Liver (tissue), 5 donors: ENCODE data around the gene ZBTB8B. TPM values are rescaled to one million over a fixed set of nuclear protein-coding genes. Genes with fewer than 3 reads are reported as not detected.

ENCODE experiments used
- GABPA ChIP-seq, 2 donors: IDR thresholded peaks in 1 of 2; conservative IDR thresholded peaks in 1 of 2; 2 replicates each; pipeline ENCODE4 v1.6.1; 2016; ENCODE audit warnings: antibody characterized with exemption in 2 of 2, mild to moderate bottlenecking in 1 of 2, moderate library complexity in 1 of 2
- RAD21 ChIP-seq, 2 donors: IDR thresholded peaks; 2 replicates each; pipeline ENCODE4 v1.6.1; 2016; ENCODE audit warnings: antibody characterized with exemption in 2 of 2, mild to moderate bottlenecking in 2 of 2
- polyA plus RNA-seq, 2 donors: library from polyadenylated mRNA; stranded (reverse) in 1 of 2; unstranded in 1 of 2; fragments of 200-250 nt in 1 of 2; fragments of >200 nt in 1 of 2; fragmentation: Nextera tagmentation in 1 of 2; extraction: Ambion mirVana in 1 of 2; gene quantifications; one replicate each; pipeline versions ENCODE4 v1.2.1 to v1.2.3, GENCODE V29; 2013 to 2015
- total RNA-seq, 2 donors: library from RNA; depleted of rRNA; stranded (reverse); fragments of >200 nt; gene quantifications; one replicate each; pipeline ENCODE4 v1.2.3, GENCODE V29; 2014
- TF ChIP-seq, protein P1 (sequence below): IDR thresholded peaks from 2 replicates; pipeline ENCODE4 v1.6.1; 2016; ENCODE audit warnings: antibody characterized with exemption
- donor health status: healthy.
- donor health status: healthy.
- donor health status: healthy.

Gene ZBTB8B
- total and polyA plus RNA-seq, 4 donors, result 0.01 to 0.05 TPM; not detected in 2

DNA sequence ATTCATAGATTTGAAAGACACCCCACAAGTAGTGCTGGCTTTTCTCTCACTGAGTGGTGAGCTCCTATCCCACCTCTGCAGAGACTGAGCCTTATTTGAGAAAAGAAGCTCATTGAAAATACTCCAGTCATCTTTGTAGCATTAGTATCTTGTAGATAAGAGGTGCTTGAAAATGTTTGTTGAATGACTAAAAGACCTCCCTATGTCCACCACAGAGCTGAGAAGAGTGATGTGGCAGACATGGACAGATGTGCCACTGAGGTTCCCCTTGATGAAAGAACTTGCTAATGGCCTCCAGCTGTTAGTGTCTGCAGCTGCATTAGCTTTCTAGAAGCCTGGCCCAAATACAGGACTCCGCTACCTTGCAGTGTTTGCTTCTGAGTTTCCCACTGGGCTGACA is 45.1 kb downstream of the ZBTB8B start (continued):
- TF ChIP-seq GABPA (IDR thresholded peaks at IDR 0.05 in 1 of 2, conservative IDR thresholded peaks at IDR 0.05 in 1 of 2), result no peak
- TF ChIP-seq RAD21 (IDR thresholded peaks at IDR 0.05), result no peak
- TF ChIP-seq, protein P1, sequence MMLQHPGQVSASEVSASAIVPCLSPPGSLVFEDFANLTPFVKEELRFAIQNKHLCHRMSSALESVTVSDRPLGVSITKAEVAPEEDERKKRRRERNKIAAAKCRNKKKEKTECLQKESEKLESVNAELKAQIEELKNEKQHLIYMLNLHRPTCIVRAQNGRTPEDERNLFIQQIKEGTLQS, result no peak

Other genes with a start within 250 kb of the ZBTB8B start
- gene TMEM234, start 242.7 kb upstream of the ZBTB8B start, total RNA-seq, result 1 to 10 TPM; 5.9 to 6.8 TPM
- 1 to 10 TPM; 5.4 to 6.3 TPM for gene TMEM234, start 242.7 kb upstream of the ZBTB8B start, polyA plus RNA-seq
- 100 to 1,000 TPM in 1 of 2 donors, 10 to 100 TPM in 1; 93.0 to 114 TPM for gene EIF3I, start 242.7 kb upstream of the ZBTB8B start, total RNA-seq
- 100 to 1,000 TPM in 1 of 2 donors, 10 to 100 TPM in 1; 75.0 to 106 TPM for gene EIF3I, start 242.7 kb upstream of the ZBTB8B start, polyA plus RNA-seq
- gene FAM167B, start 217.8 kb upstream of the ZBTB8B start, total RNA-seq, result 1 to 10 TPM in 1 of 2 donors, under 1 TPM in 1; 0.47 to 2.8 TPM
- gene FAM167B, start 217.8 kb upstream of the ZBTB8B start, polyA plus RNA-seq, result 1 to 10 TPM; 4.8 to 9.2 TPM
- gene LCK, start 213.8 kb upstream of the ZBTB8B start, total RNA-seq, result 1 to 10 TPM in 1 of 2 donors, under 1 TPM in 1; 0.93 to 3.8 TPM
- gene LCK, start 213.8 kb upstream of the ZBTB8B start, polyA plus RNA-seq, result 1 to 10 TPM; 1.2 to 1.3 TPM
- 10 to 100 TPM; 57.3 to 58.1 TPM for gene HDAC1, start 173.0 kb upstream of the ZBTB8B start, total RNA-seq
- 10 to 100 TPM; 32.1 to 33.1 TPM for gene HDAC1, start 173.0 kb upstream of the ZBTB8B start, polyA plus RNA-seq
- 10 to 100 TPM; 13.0 to 20.3 TPM for gene MARCKSL1, start 128.8 kb upstream of the ZBTB8B start, total RNA-seq
- 10 to 100 TPM; 16.6 to 29.5 TPM for gene MARCKSL1, start 128.8 kb upstream of the ZBTB8B start, polyA plus RNA-seq
- 1 to 10 TPM; 2.4 to 3.3 TPM for gene FAM229A, start 102.6 kb upstream of the ZBTB8B start, total RNA-seq
- 1 to 10 TPM; 1.6 to 1.8 TPM for gene FAM229A, start 102.6 kb upstream of the ZBTB8B start, polyA plus RNA-seq
- gene TSSK3, start 102.5 kb upstream of the ZBTB8B start, total RNA-seq, result under 1 TPM in 1 of 2 donors, not detected in 1; 0.50 TPM
- under 1 TPM in 1 of 2 donors, not detected in 1; 0.14 TPM for gene TSSK3, start 102.5 kb upstream of the ZBTB8B start, polyA plus RNA-seq
- gene BSDC1, start 70.6 kb upstream of the ZBTB8B start, total RNA-seq, result 10 to 100 TPM; 62.5 to 65.9 TPM
- 10 to 100 TPM; 40.0 to 41.4 TPM for gene BSDC1, start 70.6 kb upstream of the ZBTB8B start, polyA plus RNA-seq
- 1 to 10 TPM in 1 of 2 donors, under 1 TPM in 1; 0.93 to 3.3 TPM for gene ZBTB8A, start 74.4 kb downstream of the ZBTB8B start, total RNA-seq
- gene ZBTB8A, start 74.4 kb downstream of the ZBTB8B start, polyA plus RNA-seq, result 1 to 10 TPM; 1.2 to 1.3 TPM
- gene ZBTB8OS, start 185.5 kb downstream of the ZBTB8B start, total RNA-seq, result 10 to 100 TPM; 12.3 to 17.2 TPM
- gene ZBTB8OS, start 185.5 kb downstream of the ZBTB8B start, polyA plus RNA-seq, result 10 to 100 TPM; 16.1 to 33.8 TPM
- gene RBBP4, start 186.1 kb downstream of the ZBTB8B start, total RNA-seq, result 10 to 100 TPM; 61.3 to 93.1 TPM
- 10 to 100 TPM; 35.3 to 36.6 TPM for gene RBBP4, start 186.1 kb downstream of the ZBTB8B start, polyA plus RNA-seq
- 1 to 10 TPM in 1 of 2 donors, under 1 TPM in 1; 0.23 to 1.5 TPM for gene SYNC, start 237.7 kb downstream of the ZBTB8B start, total RNA-seq
- under 1 TPM; 0.28 to 0.33 TPM for gene SYNC, start 237.7 kb downstream of the ZBTB8B start, polyA plus RNA-seq